Glutamatergic neuron (in vitro differentiated cells): ENCODE measurements around the gene DECR2. TPM values are rescaled to one million over a fixed set of nuclear protein-coding genes. Genes with fewer than 3 reads are reported as not detected.
"Not testable (repeated sequence)": the region's sequence is repeated elsewhere in the genome, so short reads cannot be mapped to it uniquely, and the experiment has no call there.

ENCODE experiments used
- DNase-seq: peaks from one replicate; pipeline ENCODE4 v3.0.0; 2022
- H3K27ac Mint-ChIP-seq: one replicate; pipeline ENCODE4 v1.8.0; 2020; ENCODE audit warnings: mild to moderate bottlenecking, mixed read lengths, inconsistent platforms; ENCODE audit not compliant: unreplicated experiment
- H3K27me3 Mint-ChIP-seq: one replicate; pipeline ENCODE4 v1.8.0; 2020; ENCODE audit warnings: mild to moderate bottlenecking, moderate library complexity, mixed read lengths, inconsistent platforms; ENCODE audit not compliant: unreplicated experiment
- H3K36me3 Mint-ChIP-seq: one replicate; pipeline ENCODE4 v1.8.0; 2020; ENCODE audit warnings: mild to moderate bottlenecking, mixed read lengths, inconsistent platforms; ENCODE audit not compliant: unreplicated experiment
- H3K4me1 Mint-ChIP-seq: one replicate; pipeline ENCODE4 v1.8.0; 2020; ENCODE audit warnings: mild to moderate bottlenecking, low read depth, mixed read lengths, inconsistent platforms; ENCODE audit not compliant: unreplicated experiment
- H3K4me3 Mint-ChIP-seq: one replicate; pipeline ENCODE4 v1.8.0; 2020; ENCODE audit warnings: mild to moderate bottlenecking, mixed read lengths, inconsistent platforms; ENCODE audit not compliant: unreplicated experiment
- H3K9me3 Mint-ChIP-seq: one replicate; pipeline ENCODE4 v1.8.0; 2020; ENCODE audit warnings: mild to moderate bottlenecking, moderate library complexity, mixed read lengths, inconsistent platforms; ENCODE audit not compliant: unreplicated experiment
- total RNA-seq: library from RNA; stranded (reverse); fragmentation: NEBNext Ultra II Directional; extraction: Animal tissue kit (Norgen Biotek cat#: 25700); gene quantifications from one replicate; pipeline ENCODE4 v1.2.1, GENCODE V29; 2021; ENCODE audit not compliant: unreplicated experiment
- TF ChIP-seq, protein P1 (sequence below): fragments of 200-600 bp; sonication (generic); IDR thresholded peaks from one replicate; pipeline ENCODE4 v1.5.0; 2021; ENCODE audit not compliant: partially characterized antibody, unreplicated experiment

Gene DECR2
- total RNA-seq, 1 donor from 2014 or later = 26.2 TPM

DNA sequence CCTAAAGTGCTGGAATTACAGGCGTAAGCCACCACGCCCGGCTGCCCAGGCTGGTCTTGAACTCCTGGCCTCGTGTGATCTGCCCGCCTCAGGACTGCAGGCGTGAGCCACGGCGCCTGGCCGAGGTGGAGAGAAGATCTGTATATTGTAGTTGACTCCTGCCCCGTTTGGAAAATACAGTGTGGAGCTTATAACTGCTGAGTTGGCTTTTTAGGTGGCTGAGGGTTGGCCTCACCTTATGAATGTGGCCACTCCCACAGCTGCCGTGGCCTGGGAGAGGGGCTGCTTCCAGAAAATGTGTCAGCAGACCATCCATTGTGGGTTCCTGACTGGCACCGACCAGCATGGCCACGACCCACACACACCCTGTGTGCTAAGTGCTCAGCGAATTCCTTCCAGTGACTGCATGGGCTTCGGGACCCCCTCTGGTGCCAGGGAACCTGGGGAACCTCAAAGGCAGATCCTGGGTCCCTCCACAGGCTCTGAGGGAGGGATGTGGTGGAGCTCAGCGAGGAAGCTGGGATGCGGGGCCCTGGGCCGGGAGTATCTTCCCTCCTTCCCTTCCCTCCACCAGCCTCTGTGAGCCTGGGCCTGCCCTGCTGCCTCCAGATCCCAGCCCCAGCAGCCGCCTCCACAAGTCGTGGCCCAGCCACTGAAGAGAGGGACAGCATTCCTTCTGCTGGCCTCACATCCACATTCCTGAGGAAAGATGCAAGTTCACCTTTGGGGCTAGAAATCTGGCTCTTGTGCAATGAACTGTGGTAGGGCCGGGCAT lies 12.9 kb downstream of the DECR2 start:
- TF ChIP-seq, protein P1, sequence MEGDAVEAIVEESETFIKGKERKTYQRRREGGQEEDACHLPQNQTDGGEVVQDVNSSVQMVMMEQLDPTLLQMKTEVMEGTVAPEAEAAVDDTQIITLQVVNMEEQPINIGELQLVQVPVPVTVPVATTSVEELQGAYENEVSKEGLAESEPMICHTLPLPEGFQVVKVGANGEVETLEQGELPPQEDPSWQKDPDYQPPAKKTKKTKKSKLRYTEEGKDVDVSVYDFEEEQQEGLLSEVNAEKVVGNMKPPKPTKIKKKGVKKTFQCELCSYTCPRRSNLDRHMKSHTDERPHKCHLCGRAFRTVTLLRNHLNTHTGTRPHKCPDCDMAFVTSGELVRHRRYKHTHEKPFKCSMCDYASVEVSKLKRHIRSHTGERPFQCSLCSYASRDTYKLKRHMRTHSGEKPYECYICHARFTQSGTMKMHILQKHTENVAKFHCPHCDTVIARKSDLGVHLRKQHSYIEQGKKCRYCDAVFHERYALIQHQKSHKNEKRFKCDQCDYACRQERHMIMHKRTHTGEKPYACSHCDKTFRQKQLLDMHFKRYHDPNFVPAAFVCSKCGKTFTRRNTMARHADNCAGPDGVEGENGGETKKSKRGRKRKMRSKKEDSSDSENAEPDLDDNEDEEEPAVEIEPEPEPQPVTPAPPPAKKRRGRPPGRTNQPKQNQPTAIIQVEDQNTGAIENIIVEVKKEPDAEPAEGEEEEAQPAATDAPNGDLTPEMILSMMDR = no peak
- DNase-seq = no peak
- H3K4me1 Mint-ChIP-seq = peaks cover 3% of the 10 kb centered on the region
- H3K4me3 Mint-ChIP-seq = no peak overlapping the region
- H3K9me3 Mint-ChIP-seq = peaks cover 1% of the 10 kb centered on the region
- H3K27me3 Mint-ChIP-seq = no peaks in the 10 kb centered on the region
- no peak overlapping the region for H3K27ac Mint-ChIP-seq
- no peaks in the 10 kb centered on the region for H3K36me3 Mint-ChIP-seq

DNA sequence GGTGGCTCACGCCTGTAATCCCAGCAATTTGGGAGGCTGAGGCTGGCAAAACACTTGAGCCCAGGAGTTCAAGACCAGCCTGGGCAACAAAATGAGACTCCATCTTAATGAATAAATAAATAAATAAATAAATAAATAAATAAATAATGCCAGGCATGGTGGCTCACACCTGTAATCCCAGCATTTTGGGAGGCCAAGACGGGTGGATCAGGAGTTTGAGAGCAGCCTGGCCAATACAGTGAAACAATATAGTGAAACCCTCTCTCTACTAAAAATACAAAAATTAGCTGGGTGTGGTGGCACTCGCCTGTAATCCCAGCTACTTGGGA lies 13.4 kb downstream of the DECR2 start:
- H3K27ac Mint-ChIP-seq, H3K27me3 Mint-ChIP-seq, H3K36me3 Mint-ChIP-seq, DNase-seq, H3K9me3 Mint-ChIP-seq, H3K4me3 Mint-ChIP-seq, H3K4me1 Mint-ChIP-seq: not testable (repeated sequence)

DNA sequence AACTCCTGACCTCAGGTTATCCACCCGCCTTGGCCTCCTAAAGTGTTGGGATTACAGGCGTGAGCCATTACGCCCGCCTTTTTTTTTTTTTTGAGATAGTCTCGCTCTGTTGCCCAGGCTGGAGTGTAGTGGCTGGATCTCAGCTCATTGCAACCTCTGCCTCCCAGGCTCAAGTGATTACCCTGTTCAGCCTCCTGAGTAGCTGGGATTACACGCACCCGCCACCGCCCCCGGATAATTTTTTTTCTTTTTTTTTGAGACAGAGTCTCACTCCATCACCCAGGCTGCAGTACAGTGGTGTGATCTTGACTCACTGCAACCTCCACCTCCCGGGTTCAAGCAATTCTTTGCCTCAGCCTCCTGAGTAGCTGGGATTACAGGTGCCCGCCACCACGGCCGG lies 20.5 kb downstream of the DECR2 start:
- H3K4me3 Mint-ChIP-seq, H3K27ac Mint-ChIP-seq, H3K4me1 Mint-ChIP-seq, DNase-seq, H3K9me3 Mint-ChIP-seq, H3K36me3 Mint-ChIP-seq: not testable (repeated sequence)
- H3K27me3 Mint-ChIP-seq = peaks cover 15% of the 10 kb centered on the region

DNA sequence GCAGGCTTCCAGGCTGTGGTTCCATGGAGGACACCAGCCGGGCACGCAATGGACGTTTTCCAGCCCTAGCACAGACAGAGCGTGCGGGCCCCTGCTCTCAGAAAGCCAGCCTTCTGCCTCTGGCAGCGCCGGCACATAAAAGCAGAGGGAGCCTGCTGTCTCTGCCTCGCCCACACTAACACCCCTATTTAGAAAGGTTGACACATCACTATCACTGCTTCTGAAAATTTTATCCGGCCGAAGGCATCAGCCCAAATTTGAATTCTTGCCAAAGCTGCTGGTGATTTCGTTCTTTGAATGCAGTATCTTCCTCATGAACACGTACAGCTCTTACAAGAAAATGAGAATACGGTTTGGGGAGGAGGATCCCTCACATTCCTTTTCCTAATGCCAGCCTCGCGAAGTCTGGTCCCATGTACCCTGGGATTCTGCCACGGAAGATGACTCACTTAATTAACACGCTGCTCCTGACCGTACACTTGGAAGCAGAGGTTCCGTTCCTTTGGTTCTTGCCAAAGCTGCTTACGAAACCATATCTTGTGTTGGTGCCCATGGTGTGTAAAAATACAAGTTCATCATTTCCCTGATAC lies 22.4 kb downstream of the DECR2 start:
- TF ChIP-seq, protein P1 = no peak
- Mint-ChIP-seq H3K9me3 (peaks cover 3% of the 10 kb centered on the region), H3K4me3 (peak overlapping the region; percentile 82), H3K36me3 (no peaks in the 10 kb centered on the region), H3K4me1 (peaks cover 17% of the 10 kb centered on the region), H3K27ac (peak overlapping the region; percentile 33), H3K27me3 (peaks cover 15% of the 10 kb centered on the region)
- DNase-seq = no peak

DNA sequence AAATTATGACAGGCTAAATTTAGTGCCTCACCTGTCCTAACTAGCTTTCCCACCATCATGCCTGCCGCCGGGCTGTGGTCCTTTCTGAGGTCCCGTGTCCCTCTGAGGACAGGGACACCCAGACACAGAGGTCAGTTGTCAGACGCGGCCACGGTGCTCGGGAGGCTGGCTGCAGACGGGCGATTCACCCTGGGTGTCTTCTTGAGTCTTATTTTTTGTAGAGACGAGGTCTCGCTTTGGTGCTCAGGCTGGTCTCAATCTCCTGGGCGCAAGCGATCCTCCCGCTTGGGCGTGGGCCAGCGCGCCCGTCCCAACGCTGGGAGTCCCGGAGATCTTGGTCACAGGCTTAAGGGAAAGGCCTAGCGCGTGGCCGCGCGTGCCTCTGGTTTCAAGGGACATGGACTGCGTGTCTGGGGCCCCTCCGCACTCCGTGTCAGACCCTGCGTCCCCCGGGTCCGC lies 23.0 kb downstream of the DECR2 start:
- Mint-ChIP-seq H3K4me1 (peaks cover 17% of the 10 kb centered on the region), H3K9me3 (peaks cover 3% of the 10 kb centered on the region), H3K36me3 (no peaks in the 10 kb centered on the region), H3K27ac (peak overlapping the region; percentile 33), H3K4me3 (peak overlapping the region; percentile 82), H3K27me3 (peaks cover 15% of the 10 kb centered on the region)
- TF ChIP-seq, protein P1 = no peak
- DNase-seq = no peak

DNA sequence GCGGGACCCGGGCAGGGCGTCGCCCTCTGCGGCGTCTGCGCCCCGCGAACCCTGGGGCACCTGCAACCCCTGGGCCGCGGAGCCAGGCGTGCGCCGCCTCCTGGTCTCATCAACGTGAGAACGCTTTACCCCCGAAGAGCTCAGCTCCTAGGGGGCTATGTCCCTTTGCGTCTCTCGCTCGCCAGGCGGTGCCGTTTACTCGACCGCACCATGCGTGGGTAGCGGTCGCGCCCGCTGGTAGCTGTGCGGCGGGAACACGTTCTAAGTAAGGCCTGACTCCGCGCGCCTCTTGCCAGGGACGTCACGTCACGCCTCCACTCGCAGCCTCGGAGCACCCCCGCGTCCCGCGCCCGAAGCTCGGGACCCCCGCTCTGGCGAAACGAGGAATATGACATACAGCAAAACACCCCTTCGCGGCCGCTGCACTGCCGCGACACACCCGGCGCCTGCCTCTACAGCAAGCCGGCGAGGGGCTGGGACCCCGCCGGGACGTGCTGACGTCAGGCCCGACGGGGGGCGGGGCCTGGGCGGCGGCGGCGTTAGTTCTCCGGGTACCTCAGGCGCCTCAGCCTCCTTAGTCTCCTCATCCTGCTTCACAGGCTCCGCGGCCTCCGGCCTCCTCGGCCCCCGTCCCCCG lies 23.5 kb downstream of the DECR2 start, which contains the start of gene RAB11FIP3:
TSS of gene RAB11FIP3 (plus strand) at position 568 of the 637 bp plus-strand sequence. CDS start 358 bp downstream, outside the sequence.
- peaks cover 3% of the 10 kb centered on the region for H3K9me3 Mint-ChIP-seq
- TF ChIP-seq, protein P1 = no peak
- H3K36me3 Mint-ChIP-seq = no peaks in the 10 kb centered on the region
- peak within 1 kb of the TSS; percentile 83 for H3K4me3 Mint-ChIP-seq
- peaks cover 15% of the 10 kb centered on the region for H3K27me3 Mint-ChIP-seq
- peaks cover 21% of the 10 kb centered on the region for H3K4me1 Mint-ChIP-seq
- H3K27ac Mint-ChIP-seq = peak within 1 kb of the TSS; percentile 33
- peak; percentile 90 for DNase-seq
